HepG2 (cell line): ENCODE results near the gene MAML1. TPM values are rescaled to one million over a fixed set of nuclear protein-coding genes. Genes with fewer than 3 reads are reported as not detected.

Source experiments
- BRD4 ChIP-seq: sonication (generic); formaldehyde crosslinking; IDR thresholded peaks from 2 replicates; pipeline ENCODE4 v1.4.0; 2020; ENCODE audit warnings: missing genetic modification reagents
- CEBPB ChIP-seq: IDR thresholded peaks from 2 replicates; pipeline ENCODE4 v1.6.1; 2011; ENCODE audit warnings: low read depth, low read length, improper control_type of control experiment, borderline replicate concordance
- FOSL2 ChIP-seq: sonication (generic); formaldehyde crosslinking; IDR thresholded peaks from 2 replicates; pipeline ENCODE4 v1.4.0; 2020; ENCODE audit warnings: missing genetic modification reagents
- GZF1 ChIP-seq: sonication (generic); formaldehyde crosslinking; IDR thresholded peaks from 2 replicates; pipeline ENCODE4 v1.5.1; 2020; ENCODE audit warnings: mild to moderate bottlenecking, missing genetic modification reagents
- HMG20B ChIP-seq: conservative IDR thresholded peaks from 2 replicates; pipeline ENCODE4 v1.6.1; 2016; ENCODE audit warnings: missing genetic modification reagents, missing compliant biosample characterization
- HMGXB3 ChIP-seq: sonication (generic); formaldehyde crosslinking; IDR thresholded peaks from 2 replicates; pipeline ENCODE4 v1.4.0; 2020; ENCODE audit warnings: missing genetic modification reagents, borderline replicate concordance
- HNRNPK ChIP-seq: fragments of 200-400 bp; formaldehyde crosslinking; IDR thresholded peaks from 2 replicates; pipeline ENCODE4 v1.6.1; 2018; ENCODE audit warnings: low read length, low read depth, moderate library complexity, mild to moderate bottlenecking; ENCODE audit not compliant: poor library complexity, severe bottlenecking
- KDM1A ChIP-seq: IDR thresholded peaks from 2 replicates; pipeline ENCODE4 v1.6.1; 2016; ENCODE audit warnings: missing compliant biosample characterization
- MLX ChIP-seq: IDR thresholded peaks from 2 replicates; pipeline ENCODE4 v1.6.1; 2016
- NCOA1 ChIP-seq: sonication (generic); formaldehyde crosslinking; IDR thresholded peaks from 2 replicates; pipeline ENCODE4 v1.9.0; 2021; ENCODE audit warnings: missing genetic modification reagents
- PAX8 ChIP-seq: sonication (generic); formaldehyde crosslinking; IDR thresholded peaks from 2 replicates; pipeline ENCODE4 v1.8.0; 2022; ENCODE audit warnings: mild to moderate bottlenecking, missing genetic modification reagents, borderline replicate concordance
- PITX1 ChIP-seq: sonication (generic); formaldehyde crosslinking; IDR thresholded peaks from 2 replicates; pipeline ENCODE4 v1.5.1; 2020; ENCODE audit warnings: mild to moderate bottlenecking, missing genetic modification reagents
- RAD21 ChIP-seq: fragments of 450-650 bp; formaldehyde crosslinking; IDR thresholded peaks from 2 replicates; pipeline ENCODE4 v1.5.0; 2020; ENCODE audit warnings: mild to moderate bottlenecking
- REL ChIP-seq: sonication (generic); formaldehyde crosslinking; conservative IDR thresholded peaks from 2 replicates; pipeline ENCODE4 v1.8.0; 2022; ENCODE audit warnings: mild to moderate bottlenecking, missing genetic modification reagents, moderate library complexity
- RXRB ChIP-seq: IDR thresholded peaks from 2 replicates; pipeline ENCODE4 v1.6.1; 2016; ENCODE audit warnings: borderline replicate concordance, missing genetic modification reagents, missing compliant biosample characterization
- XRCC5 ChIP-seq: fragments of 200-400 bp; formaldehyde crosslinking; optimal IDR thresholded peaks from 2 replicates; pipeline ENCODE3; 2017; ENCODE audit warnings: mild to moderate bottlenecking, low read length
- ZFP90 ChIP-seq: sonication (generic); formaldehyde crosslinking; IDR thresholded peaks from 2 replicates; pipeline ENCODE4 v1.8.0; 2022; ENCODE audit warnings: missing genetic modification reagents, mild to moderate bottlenecking, inconsistent platforms, borderline replicate concordance
- ZNF414 ChIP-seq: sonication (generic); formaldehyde crosslinking; IDR thresholded peaks from 2 replicates; pipeline ENCODE4 v1.5.0; 2020; ENCODE audit warnings: missing genetic modification reagents
- ZNF644 ChIP-seq: IDR thresholded peaks from 2 replicates; pipeline ENCODE4 v1.6.1; 2016; ENCODE audit warnings: low read depth
- ZNF770 ChIP-seq: sonication (generic); formaldehyde crosslinking; IDR thresholded peaks from 2 replicates; pipeline ENCODE4 v1.5.0; 2020; ENCODE audit warnings: mild to moderate bottlenecking, missing genetic modification reagents
- ZSCAN21 ChIP-seq: sonication (generic); formaldehyde crosslinking; IDR thresholded peaks from 2 replicates; pipeline ENCODE4 v1.8.0; 2022; ENCODE audit warnings: mild to moderate bottlenecking, missing genetic modification reagents, moderate library complexity, borderline replicate concordance
- polyA plus RNA-seq, 8 experiments: library from polyadenylated mRNA; depleted of rRNA in 3 of 8; stranded (reverse) in 7 of 8; unstranded in 1 of 8; fragments of >200 nt; fragmentation: Illumina TruSeq in 4 of 8; extraction: Trizol in 4 of 8; gene quantifications; 2 replicates each; pipeline versions ENCODE4 v1.2.1 to v1.2.3, GENCODE V29; 2011 to 2016; ENCODE audit warnings: low read depth in 4 of 8, missing spikeins in 1 of 8, mixed read lengths in 1 of 8; ENCODE audit not compliant: insufficient read depth in 1 of 8
- total RNA-seq, 5 experiments: library from RNA; depleted of rRNA; stranded (reverse); fragments of >200 nt; fragmentation: Illumina TruSeq; extraction: Trizol; gene quantifications; 2 replicates each; pipeline ENCODE4 v1.2.3, GENCODE V29; 2016; ENCODE audit warnings: low read depth in 1 of 5

MAML1 gene
- total and polyA plus RNA-seq, 2 of the 13 experiments (the other 11 are each of a cell fraction or from before 2014, with no cell fraction given) = 10.0 to 10.8 TPM

GRCh38 chr5:179820483-179821297 lies 88.1 kb downstream of the MAML1 start, which contains the start of gene SQSTM1 (continued):
- TF ChIP-seq MLX (no peak), RXRB (no peak), HNRNPK (peak; percentile 81), PITX1 (CRISPR knock-in tag) (no peak), REL (CRISPR knock-in tag) (peak; percentile 82; the same call in 1 of the 2 replicates), NCOA1 (CRISPR knock-in tag) (peak; percentile 65), FOSL2 (peak; percentile 44; the same call in 1 of the 2 replicates), ZNF770 (peak; percentile 58), HMGXB3 (no peak; the same call in 1 of the 2 replicates), ZFP90 (CRISPR knock-in tag) (peak; percentile 25; the same call in 1 of the 2 replicates), RAD21 (CRISPR knock-in tag) (peak; percentile 62), XRCC5 (no peak), ZNF644 (CRISPR knock-in tag) (no peak), PAX8 (CRISPR knock-in tag) (no peak), HMG20B (CRISPR knock-in tag) (no peak), ZSCAN21 (CRISPR knock-in tag) (peak; percentile 60), KDM1A (CRISPR knock-in tag) (no peak), GZF1 (no peak; the same call in 1 of the 2 replicates), CEBPB (no peak), BRD4 (CRISPR knock-in tag) (no peak), ZNF414 (peak; percentile 56; the same call in 1 of the 2 replicates)
